CD14-positive monocyte (primary cell): Measurements from ENCODE around the gene BRIP1. TPM values are rescaled to one million over a fixed set of nuclear protein-coding genes. Genes with fewer than 3 reads are reported as not detected.

Source experiments
- DNase-seq, 3 donors: peaks; one replicate each; pipeline ENCODE4 v3.0.0-alpha.2; 2011 to 2022
- H2AFZ ChIP-seq: 2 replicates; pipeline ENCODE4 v1.6.0; 2012; ENCODE audit warnings: mild to moderate bottlenecking, low read depth, low read length, inconsistent platforms; ENCODE audit not compliant: insufficient read depth, poor library complexity, severe bottlenecking
- H3K27ac ChIP-seq, 2 donors: 1 replicate in 1 of 2; 2 replicates in 1 of 2; pipeline ENCODE4 v1.5.1; 2012 to 2013; ENCODE audit warnings: low read length in 2 of 2, control low read depth in 1 of 2, inconsistent platforms in 1 of 2, low read depth in 1 of 2, mild to moderate bottlenecking in 1 of 2
- H3K27me3 ChIP-seq, 2 donors: one replicate each; pipeline versions ENCODE4 v1.6.0 to v1.6.1; 2011 to 2013; ENCODE audit warnings: low read length in 2 of 2; ENCODE audit not compliant: control insufficient read depth in 2 of 2, insufficient read depth in 2 of 2
- H3K36me3 ChIP-seq, 2 donors: replicated peaks in 1 of 2; 1 replicate in 1 of 2; 2 replicates in 1 of 2; pipeline versions ENCODE4 v1.5.1 to v1.6.1; 2012 to 2013; ENCODE audit warnings: low read length in 2 of 2, control low read depth in 1 of 2, inconsistent platforms in 1 of 2, mild to moderate bottlenecking in 1 of 2; ENCODE audit not compliant: insufficient read depth in 2 of 2, control insufficient read depth in 1 of 2
- H3K4me1 ChIP-seq, 2 donors: 1 replicate in 1 of 2; 2 replicates in 1 of 2; pipeline versions ENCODE4 v1.5.1 to v1.6.1; 2012 to 2013; ENCODE audit warnings: low read length in 2 of 2, control low read depth in 1 of 2, inconsistent platforms in 1 of 2, mild to moderate bottlenecking in 1 of 2, moderate library complexity in 1 of 2; ENCODE audit not compliant: insufficient read depth in 2 of 2, control insufficient read depth in 1 of 2
- H3K4me2 ChIP-seq: replicated peaks from 2 replicates; pipeline ENCODE3; 2012; ENCODE audit warnings: low read length, moderate library complexity, mild to moderate bottlenecking; ENCODE audit not compliant: poor library complexity, severe bottlenecking; ENCODE audit errors: extremely low read depth
- H3K4me3 ChIP-seq, 3 experiments: fragments of 200-600 bp in 1 of 3; sonication (generic) in 1 of 3; replicated peaks in 1 of 3; 1 replicate in 2 of 3; 2 replicates in 1 of 3; pipeline ENCODE4 v1.5.1; 2011 to 2013; ENCODE audit warnings: low read length in 3 of 3, mild to moderate bottlenecking in 3 of 3, control low read depth in 2 of 3, low read depth in 2 of 3, inconsistent platforms in 1 of 3, moderate library complexity in 1 of 3
- H3K79me2 ChIP-seq: 2 replicates; pipeline ENCODE4 v1.6.0; 2012; ENCODE audit warnings: mild to moderate bottlenecking, control low read depth, inconsistent platforms, low read length, moderate library complexity; ENCODE audit not compliant: insufficient read depth
- H3K9ac ChIP-seq: 2 replicates; pipeline ENCODE4 v1.6.0; 2017; ENCODE audit warnings: low read length, mild to moderate bottlenecking; ENCODE audit not compliant: insufficient read depth, poor library complexity, severe bottlenecking
- H3K9me3 ChIP-seq, 2 donors: replicated peaks in 1 of 2; 1 replicate in 1 of 2; 2 replicates in 1 of 2; pipeline versions ENCODE4 v1.5.1 to v1.6.1; 2012 to 2013; ENCODE audit warnings: low read length in 2 of 2, control low read depth in 1 of 2; ENCODE audit not compliant: control insufficient read depth in 1 of 2, insufficient read depth in 1 of 2
- H4K20me1 ChIP-seq: 2 replicates; pipeline ENCODE4 v1.6.0; 2012; ENCODE audit warnings: mild to moderate bottlenecking, low read length, control low read depth, moderate library complexity; ENCODE audit not compliant: insufficient read depth
- H3K27ac Mint-ChIP-seq, 7 donors: one replicate each; pipeline ENCODE4 v1.8.0; 2020; ENCODE audit warnings: mild to moderate bottlenecking in 7 of 7, mixed read lengths in 7 of 7, moderate library complexity in 6 of 7, inconsistent platforms in 2 of 7
- H3K27me3 Mint-ChIP-seq, 3 donors: one replicate each; pipeline ENCODE4 v1.8.0; 2021 to 2022; ENCODE audit warnings: low read depth in 3 of 3, mild to moderate bottlenecking in 3 of 3, mixed read lengths in 3 of 3, moderate library complexity in 3 of 3, inconsistent platforms in 1 of 3
- H3K36me3 Mint-ChIP-seq, 2 donors: one replicate each; pipeline ENCODE4 v1.8.0; 2020; ENCODE audit warnings: mixed read lengths in 2 of 2, inconsistent platforms in 1 of 2, mild to moderate bottlenecking in 1 of 2
- H3K4me1 Mint-ChIP-seq: one replicate; pipeline ENCODE4 v1.8.0; 2020; ENCODE audit warnings: mild to moderate bottlenecking, mixed read lengths
- H3K4me3 Mint-ChIP-seq, 2 donors: one replicate each; pipeline ENCODE4 v1.8.0; 2020; ENCODE audit warnings: mild to moderate bottlenecking in 2 of 2, mixed read lengths in 2 of 2, moderate library complexity in 1 of 2
- H3K9me3 Mint-ChIP-seq, 7 donors: one replicate each; pipeline ENCODE4 v1.8.0; 2020 to 2022; ENCODE audit warnings: mixed read lengths in 7 of 7, mild to moderate bottlenecking in 6 of 7, moderate library complexity in 6 of 7, inconsistent platforms in 2 of 7
- WGBS: methylation state at CpG from one replicate; pipeline ENCODE4 v1.1.5; 2013; ENCODE audit warnings: missing lambda C conversion rate; ENCODE audit not compliant: insufficient coverage; 5-methylcytosine and 5-hydroxymethylcytosine counted together
- intact Hi-C, 2 donors: fragments of 100-400 bp; cut with micrococcal nuclease; formaldehyde crosslinking; loops; one replicate each; pipeline versions ENCODE4 v1.15.0 to v1.15.1; 2023
- polyA plus RNA-seq, 3 donors: library from polyadenylated mRNA; depleted of rRNA in 1 of 3; unstranded in 2 of 3; stranded (reverse) in 1 of 3; fragments of 300-500 nt in 2 of 3; fragments of >200 nt in 1 of 3; fragmentation: Illumina TruSeq in 2 of 3; gene quantifications; 1 replicate in 2 of 3; 2 replicates in 1 of 3; pipeline ENCODE4 v1.2.3, GENCODE V29; 2012 to 2021
- TF ChIP-seq, protein P1 (sequence below): fragments of 200-600 bp; IDR thresholded peaks from one replicate; pipeline ENCODE4 v1.8.0; 2022; ENCODE audit warnings: antibody characterized with exemption, mild to moderate bottlenecking

Gene BRIP1
- polyA plus RNA-seq, 3 donors = 0.11 to 0.12 TPM; not detected in 1

DNA sequence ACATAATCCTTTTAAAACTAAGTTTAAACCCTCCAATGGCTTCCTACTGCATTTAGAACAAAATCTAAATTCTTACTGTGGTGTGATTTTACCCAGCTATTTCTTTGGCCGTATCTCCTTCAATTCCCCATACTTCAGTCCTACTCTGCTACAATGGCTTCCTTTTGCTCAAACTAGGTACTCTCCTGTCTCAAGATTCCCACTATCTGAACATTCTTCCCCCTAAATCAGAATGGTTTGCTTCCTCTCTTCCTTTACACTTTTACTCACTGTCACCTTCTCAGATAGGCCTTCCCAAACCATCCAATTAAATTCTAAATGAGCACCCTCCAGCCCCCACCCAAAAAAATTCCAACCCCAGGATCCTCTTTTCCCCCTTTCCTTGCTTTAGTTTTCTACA lies 109.2 kb downstream of the BRIP1 start:
- peaks cover 0 to 1% (median 0%) of the 10 kb centered on the region in 7 donors for H3K9me3 Mint-ChIP-seq
- Histone ChIP-seq H4K20me1 (no peaks in the 10 kb centered on the region), H3K36me3 (peaks cover 0 to 13% of the 10 kb centered on the region in 2 donors), H3K4me2 (no peak overlapping the region), H2AFZ (no peak overlapping the region), H3K27me3 (no peaks in the 10 kb centered on the region), H3K27ac (no peak overlapping the region), H3K4me1 (no peaks in the 10 kb centered on the region), H3K9me3 (no peaks in the 10 kb centered on the region), H3K4me3 (no peak overlapping the region), H3K9ac (no peak overlapping the region), H3K79me2 (no peaks in the 10 kb centered on the region)
- intact Hi-C loops = no loop called here
- no peak overlapping the region for H3K27ac Mint-ChIP-seq
- DNase-seq = no peak
- peaks cover 26 to 34% of the 10 kb centered on the region in 2 donors for H3K36me3 Mint-ChIP-seq
- TF ChIP-seq, protein P1, sequence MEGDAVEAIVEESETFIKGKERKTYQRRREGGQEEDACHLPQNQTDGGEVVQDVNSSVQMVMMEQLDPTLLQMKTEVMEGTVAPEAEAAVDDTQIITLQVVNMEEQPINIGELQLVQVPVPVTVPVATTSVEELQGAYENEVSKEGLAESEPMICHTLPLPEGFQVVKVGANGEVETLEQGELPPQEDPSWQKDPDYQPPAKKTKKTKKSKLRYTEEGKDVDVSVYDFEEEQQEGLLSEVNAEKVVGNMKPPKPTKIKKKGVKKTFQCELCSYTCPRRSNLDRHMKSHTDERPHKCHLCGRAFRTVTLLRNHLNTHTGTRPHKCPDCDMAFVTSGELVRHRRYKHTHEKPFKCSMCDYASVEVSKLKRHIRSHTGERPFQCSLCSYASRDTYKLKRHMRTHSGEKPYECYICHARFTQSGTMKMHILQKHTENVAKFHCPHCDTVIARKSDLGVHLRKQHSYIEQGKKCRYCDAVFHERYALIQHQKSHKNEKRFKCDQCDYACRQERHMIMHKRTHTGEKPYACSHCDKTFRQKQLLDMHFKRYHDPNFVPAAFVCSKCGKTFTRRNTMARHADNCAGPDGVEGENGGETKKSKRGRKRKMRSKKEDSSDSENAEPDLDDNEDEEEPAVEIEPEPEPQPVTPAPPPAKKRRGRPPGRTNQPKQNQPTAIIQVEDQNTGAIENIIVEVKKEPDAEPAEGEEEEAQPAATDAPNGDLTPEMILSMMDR = no peak
- 100% methylated on average over 1 of the region's 1 CpG for WGBS
- peaks cover 2% of the 10 kb centered on the region for H3K4me1 Mint-ChIP-seq
- H3K27me3 Mint-ChIP-seq = no peaks in the 10 kb centered on the region
- H3K4me3 Mint-ChIP-seq = no peak overlapping the region

DNA sequence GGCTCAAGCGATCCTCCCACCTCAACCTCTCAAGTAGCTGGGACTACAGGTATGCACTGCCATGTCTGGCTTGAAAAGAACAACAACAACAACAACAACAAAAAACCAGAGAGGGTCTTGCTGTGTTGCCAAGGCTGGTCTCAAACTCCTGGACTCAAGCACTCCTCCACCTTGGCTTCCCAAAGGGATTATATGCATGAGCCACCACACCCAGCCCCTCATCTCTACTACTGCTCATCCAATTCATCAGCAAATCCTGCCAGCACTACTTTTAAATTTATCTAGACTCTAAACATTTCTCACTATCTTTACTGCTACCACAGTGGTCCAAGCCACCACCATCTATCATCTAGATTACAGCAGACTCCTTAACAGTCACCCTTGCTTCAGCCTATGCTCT lies 109.6 kb downstream of the BRIP1 start:
- Histone ChIP-seq H2AFZ (no peak overlapping the region), H3K27ac (no peak overlapping the region), H3K9ac (no peak overlapping the region), H4K20me1 (no peaks in the 10 kb centered on the region), H3K9me3 (no peaks in the 10 kb centered on the region), H3K79me2 (no peaks in the 10 kb centered on the region), H3K4me3 (no peak overlapping the region), H3K4me2 (no peak overlapping the region), H3K27me3 (no peaks in the 10 kb centered on the region), H3K36me3 (peaks cover 0 to 17% of the 10 kb centered on the region in 2 donors), H3K4me1 (no peaks in the 10 kb centered on the region)
- intact Hi-C loops = no loop called here
- TF ChIP-seq, protein P1 = no peak
- DNase-seq = no peak
- WGBS = 100% methylated on average over 1 of the region's 1 CpG
- Mint-ChIP-seq H3K9me3 (peaks cover 0 to 6% (median 2%) of the 10 kb centered on the region in 7 donors), H3K27me3 (no peaks in the 10 kb centered on the region), H3K4me1 (peaks cover 2% of the 10 kb centered on the region), H3K27ac (no peak overlapping the region), H3K4me3 (no peak overlapping the region), H3K36me3 (peaks cover 28 to 36% of the 10 kb centered on the region in 2 donors)
